Smooth muscle cell (in vitro differentiated cells): ENCODE results near the gene ARCN1. TPM values are rescaled to one million over a fixed set of nuclear protein-coding genes. Genes with fewer than 3 reads are reported as not detected.
A peak's percentile ranks its signal among the peaks of the same experiment; 100 is the strongest.
"Not testable (repeated sequence)": the region's sequence is repeated elsewhere in the genome, so short reads cannot be mapped to it uniquely, and the experiment has no call there.

Experiments
- DNase-seq: peaks from one replicate; lab custom pipeline; 2025; ENCODE audit not compliant: unreplicated experiment; lab: John Stamatoyannopoulos, UW
- H2AFZ ChIP-seq: fragments of 200-600 bp; sonication (generic); 2 replicates; pipeline ENCODE4 v1.6.0; 2016; ENCODE audit warnings: antibody characterized with exemption, low read depth, mild to moderate bottlenecking
- H3F3A ChIP-seq: fragments of 200-600 bp; sonication (generic); 2 replicates; pipeline ENCODE4 v1.6.0; 2017; ENCODE audit warnings: antibody characterized with exemption, low read depth
- H3K27ac ChIP-seq: fragments of 200-600 bp; sonication (generic); 2 replicates; pipeline ENCODE4 v1.5.1; 2016; ENCODE audit warnings: low read depth, mild to moderate bottlenecking
- H3K27me3 ChIP-seq: fragments of 200-600 bp; sonication (generic); 2 replicates; pipeline ENCODE4 v1.6.1; 2016; ENCODE audit warnings: low read depth, mild to moderate bottlenecking
- H3K36me3 ChIP-seq: fragments of 200-600 bp; sonication (generic); 2 replicates; pipeline ENCODE4 v1.5.1; 2016; ENCODE audit warnings: low read depth
- H3K4me1 ChIP-seq: fragments of 200-600 bp; sonication (generic); 2 replicates; pipeline ENCODE4 v1.5.1; 2016; ENCODE audit warnings: low read depth
- H3K4me2 ChIP-seq: fragments of 200-600 bp; sonication (generic); 2 replicates; pipeline ENCODE4 v1.6.0; 2016; ENCODE audit warnings: mild to moderate bottlenecking
- H3K4me3 ChIP-seq: fragments of 200-600 bp; sonication (generic); 2 replicates; pipeline ENCODE4 v1.5.1; 2016; ENCODE audit warnings: mild to moderate bottlenecking
- H3K79me2 ChIP-seq: fragments of 200-600 bp; sonication (generic); 2 replicates; pipeline ENCODE4 v1.6.0; 2016; ENCODE audit warnings: low read depth, mild to moderate bottlenecking
- H3K9ac ChIP-seq: fragments of 200-600 bp; sonication (generic); 2 replicates; pipeline ENCODE4 v1.6.0; 2016; ENCODE audit warnings: low read depth
- H3K9me3 ChIP-seq: fragments of 200-600 bp; sonication (generic); replicated peaks from 2 replicates; pipeline ENCODE4 v1.5.1; 2016; ENCODE audit warnings: low read depth
- H4K20me1 ChIP-seq: fragments of 200-600 bp; sonication (generic); 2 replicates; pipeline ENCODE4 v1.6.0; 2016; ENCODE audit warnings: low read depth
- WGBS: methylation state at CpG from one replicate; pipeline ENCODE4 v1.1.7; 2016; ENCODE audit warnings: low lambda C conversion rate; 5-methylcytosine and 5-hydroxymethylcytosine counted together
- polyA plus RNA-seq: library from polyadenylated mRNA; unstranded; fragments of >200 nt; fragmentation: Nextera tagmentation; extraction: Ambion mirVana; gene quantifications from 2 replicates; pipeline ENCODE4 v1.2.1, GENCODE V29; 2016
- total RNA-seq: library from RNA; depleted of rRNA; stranded (reverse); fragments of >200 nt; gene quantifications from 2 replicates; pipeline ENCODE4 v1.2.3, GENCODE V29; 2014
- TF ChIP-seq, protein P1 (sequence below): fragments of 200-600 bp; sonication (generic); IDR thresholded peaks from 2 replicates; pipeline ENCODE4 v1.5.1; 2017; ENCODE audit warnings: borderline replicate concordance, mild to moderate bottlenecking, antibody characterized with exemption; ENCODE audit not compliant: insufficient read depth, poor library complexity, severe bottlenecking

ARCN1 gene
- total and polyA plus RNA-seq, 2 experiments from 2014 or later = 285 to 314 TPM

GRCh38 chr11:118610225-118610772 is 38.1 kb downstream of the ARCN1 start:
- Histone ChIP-seq H3K4me3 (peak overlapping the region; percentile 73), H3K4me2 (peak overlapping the region; percentile 96), H3K79me2 (peaks cover 40% of the 10 kb centered on the region), H2AFZ (no peak overlapping the region), H4K20me1 (peaks cover 5% of the 10 kb centered on the region), H3K9ac (peak overlapping the region; percentile 98), H3K36me3 (no peaks in the 10 kb centered on the region), H3K4me1 (peaks cover 51% of the 10 kb centered on the region), H3K27me3 (peaks cover 3% of the 10 kb centered on the region), H3F3A (peaks cover 14% of the 10 kb centered on the region), H3K27ac (peak overlapping the region; percentile 99), H3K9me3 (no peaks in the 10 kb centered on the region)
- DNase-seq = no peak
- WGBS = 14% methylated on average over 20 of the region's 42 CpGs
- TF ChIP-seq, protein P1, sequence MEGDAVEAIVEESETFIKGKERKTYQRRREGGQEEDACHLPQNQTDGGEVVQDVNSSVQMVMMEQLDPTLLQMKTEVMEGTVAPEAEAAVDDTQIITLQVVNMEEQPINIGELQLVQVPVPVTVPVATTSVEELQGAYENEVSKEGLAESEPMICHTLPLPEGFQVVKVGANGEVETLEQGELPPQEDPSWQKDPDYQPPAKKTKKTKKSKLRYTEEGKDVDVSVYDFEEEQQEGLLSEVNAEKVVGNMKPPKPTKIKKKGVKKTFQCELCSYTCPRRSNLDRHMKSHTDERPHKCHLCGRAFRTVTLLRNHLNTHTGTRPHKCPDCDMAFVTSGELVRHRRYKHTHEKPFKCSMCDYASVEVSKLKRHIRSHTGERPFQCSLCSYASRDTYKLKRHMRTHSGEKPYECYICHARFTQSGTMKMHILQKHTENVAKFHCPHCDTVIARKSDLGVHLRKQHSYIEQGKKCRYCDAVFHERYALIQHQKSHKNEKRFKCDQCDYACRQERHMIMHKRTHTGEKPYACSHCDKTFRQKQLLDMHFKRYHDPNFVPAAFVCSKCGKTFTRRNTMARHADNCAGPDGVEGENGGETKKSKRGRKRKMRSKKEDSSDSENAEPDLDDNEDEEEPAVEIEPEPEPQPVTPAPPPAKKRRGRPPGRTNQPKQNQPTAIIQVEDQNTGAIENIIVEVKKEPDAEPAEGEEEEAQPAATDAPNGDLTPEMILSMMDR = no peak

DNA sequence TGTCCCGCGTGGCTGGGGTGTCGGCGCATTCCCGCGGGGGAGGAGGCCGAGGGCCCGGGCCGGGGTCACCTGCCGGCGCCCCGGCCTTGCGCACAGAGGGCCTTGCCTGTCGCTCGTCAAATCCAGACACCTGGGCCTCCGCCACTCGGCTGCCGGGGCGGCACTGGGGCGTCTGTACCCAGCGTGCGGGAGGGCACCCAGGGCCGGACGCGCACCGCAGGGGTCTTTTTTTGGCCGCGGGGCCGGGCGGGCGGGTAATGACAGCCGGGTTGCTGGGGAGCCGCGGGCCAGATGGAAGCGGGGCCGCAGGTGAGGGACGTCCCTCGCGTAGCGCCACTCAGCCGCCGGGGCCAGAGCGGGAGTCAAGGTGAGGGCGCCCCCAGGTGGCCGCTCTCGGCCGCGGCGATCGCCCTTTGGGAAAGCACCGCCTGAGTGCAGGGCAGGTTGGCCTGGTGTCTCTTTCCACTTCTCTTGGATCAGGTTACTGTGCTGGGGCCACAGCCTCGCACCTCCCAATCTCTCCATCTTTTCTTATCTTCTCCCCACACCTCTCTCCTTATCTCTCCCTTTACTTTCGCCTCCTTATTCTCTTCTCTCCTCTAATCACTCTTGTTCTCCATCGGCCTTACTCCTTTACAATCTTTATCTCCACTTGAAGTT is 38.7 kb downstream of the ARCN1 start:
- peaks cover 40% of the 10 kb centered on the region for H3K79me2 ChIP-seq
- H3K9me3 ChIP-seq = no peaks in the 10 kb centered on the region
- H2AFZ ChIP-seq = no peak overlapping the region
- peak overlapping the region; percentile 73 for H3K4me3 ChIP-seq
- peak overlapping the region; percentile 99 for H3K27ac ChIP-seq
- WGBS = 5% methylated on average over 42 of the region's 54 CpGs
- H3K4me1 ChIP-seq = peaks cover 51% of the 10 kb centered on the region
- no peaks in the 10 kb centered on the region for H3K36me3 ChIP-seq
- TF ChIP-seq, protein P1 = peak; percentile 87
- peak overlapping the region; percentile 98 for H3K9ac ChIP-seq
- DNase-seq = peak; percentile 52
- peak overlapping the region; percentile 96 for H3K4me2 ChIP-seq
- peaks cover 3% of the 10 kb centered on the region for H3K27me3 ChIP-seq
- peaks cover 11% of the 10 kb centered on the region for H3F3A ChIP-seq
- H4K20me1 ChIP-seq = peaks cover 5% of the 10 kb centered on the region

DNA sequence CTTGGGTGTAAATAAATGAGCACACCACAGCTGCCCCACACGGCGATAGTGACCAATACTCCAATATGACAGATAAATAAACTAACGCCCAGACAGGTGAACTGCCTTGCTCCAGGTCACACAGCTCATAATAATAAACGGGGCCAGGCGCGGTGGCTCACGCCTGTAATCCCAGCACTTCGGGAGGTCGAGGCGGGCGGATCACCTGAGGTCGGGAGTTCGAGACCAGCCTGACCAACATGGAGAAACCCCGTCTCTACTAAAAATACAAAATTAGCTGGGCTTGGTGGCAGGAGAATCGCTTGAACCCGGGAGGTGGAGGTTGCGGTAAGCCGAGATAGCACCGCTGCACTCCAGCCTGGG is 39.2 kb downstream of the ARCN1 start:
- DNase-seq, H4K20me1 ChIP-seq, H3K36me3 ChIP-seq, H2AFZ ChIP-seq, H3K9ac ChIP-seq, H3F3A ChIP-seq, H3K9me3 ChIP-seq, H3K27me3 ChIP-seq: not testable (repeated sequence)
- H3K27ac ChIP-seq = peak overlapping the region; percentile 99
- 88% methylated on average over 19 of the region's 19 CpGs for WGBS
- peaks cover 40% of the 10 kb centered on the region for H3K79me2 ChIP-seq
- peak overlapping the region; percentile 73 for H3K4me3 ChIP-seq
- peak overlapping the region; percentile 96 for H3K4me2 ChIP-seq
- peaks cover 51% of the 10 kb centered on the region for H3K4me1 ChIP-seq

- peaks cover 5% of the 10 kb centered on the region for H4K20me1 ChIP-seq
- peaks cover 40% of the 10 kb centered on the region for H3K79me2 ChIP-seq
- no peaks in the 10 kb centered on the region for H3K36me3 ChIP-seq
- peak overlapping the region; percentile 96 for H3K4me2 ChIP-seq
- TF ChIP-seq, protein P1 = no peak
- peak overlapping the region; percentile 2 for H3K4me3 ChIP-seq
- WGBS = 28% methylated on average over 7 of the region's 7 CpGs
- H3K9me3 ChIP-seq = no peaks in the 10 kb centered on the region
- no peak overlapping the region for H2AFZ ChIP-seq
- H3K27me3 ChIP-seq = peaks cover 3% of the 10 kb centered on the region
- H3F3A ChIP-seq = peaks cover 5% of the 10 kb centered on the region
- peak overlapping the region; percentile 77 for H3K27ac ChIP-seq
- peaks cover 47% of the 10 kb centered on the region for H3K4me1 ChIP-seq
- peak overlapping the region; percentile 24 for H3K9ac ChIP-seq
- no peak for DNase-seq
These were observed 40.2 kb downstream of the ARCN1 start for GRCh38 chr11:118612378-118612777.
